ENCODE results near the gene ANXA3.
"Not testable (repeated sequence)": the region's sequence is repeated elsewhere in the genome, so short reads cannot be mapped to it uniquely, and the experiment has no call there.

Gene ANXA3

GRCh38 chr4:78543424-78544125, 8.0 kb upstream of the ANXA3 start:
- no peak for DNase-seq (ENCODE audit: low spot score)

GRCh38 chr4:78544678-78545077, 6.9 kb upstream of the ANXA3 start:
- no peak for DNase-seq (ENCODE audit: low spot score)

- no peak for DNase-seq (ENCODE audit: low spot score)
Observed at GRCh38 chr4:78545275-78546246, 6.0 kb upstream of the ANXA3 start.

GRCh38 chr4:78547899-78548298, 3.7 kb upstream of the ANXA3 start:
- DNase-seq (ENCODE audit: low spot score) = not testable (repeated sequence)

GRCh38 chr4:78548889-78549288, 2.7 kb upstream of the ANXA3 start:
- not testable (repeated sequence) for DNase-seq (ENCODE audit: low spot score)

GRCh38 chr4:78552389-78553042, 946 bp downstream of the ANXA3 start:
- DNase-seq (ENCODE audit: low spot score) = no peak

GRCh38 chr4:78553043-78553396, 1.4 kb downstream of the ANXA3 start:
- no peak for DNase-seq (ENCODE audit: low spot score)

GRCh38 chr4:78553529-78554060, 2.0 kb downstream of the ANXA3 start:
- DNase-seq (ENCODE audit: low spot score) = no peak

- DNase-seq (ENCODE audit: low spot score) = no peak
Observed at GRCh38 chr4:78556665-78557064, 5.1 kb downstream of the ANXA3 start.

GRCh38 chr4:78557841-78558240, 6.3 kb downstream of the ANXA3 start:
- no peak for DNase-seq (ENCODE audit: low spot score)

- DNase-seq (ENCODE audit: low spot score) = no peak
Observed at GRCh38 chr4:78558410-78558809, 6.8 kb downstream of the ANXA3 start.

GRCh38 chr4:78560296-78560963, 8.9 kb downstream of the ANXA3 start:
- no peak for DNase-seq (ENCODE audit: low spot score)

GRCh38 chr4:78561677-78562076, 10.1 kb downstream of the ANXA3 start:
- DNase-seq (ENCODE audit: low spot score) = no peak

GRCh38 chr4:78562687-78563086, 11.1 kb downstream of the ANXA3 start:
- DNase-seq (ENCODE audit: low spot score) = no peak

- no peak for DNase-seq (ENCODE audit: low spot score)
Observed at GRCh38 chr4:78565971-78566372, 14.4 kb downstream of the ANXA3 start.

GRCh38 chr4:78566834-78567499, 15.4 kb downstream of the ANXA3 start:
- no peak for DNase-seq (ENCODE audit: low spot score)

GRCh38 chr4:78567500-78568060, 16.0 kb downstream of the ANXA3 start:
- DNase-seq (ENCODE audit: low spot score) = no peak

- DNase-seq (ENCODE audit: low spot score) = no peak
Observed at GRCh38 chr4:78568640-78569305, 17.2 kb downstream of the ANXA3 start.

- no peak for DNase-seq (ENCODE audit: low spot score)
Observed at GRCh38 chr4:78569306-78569821, 17.8 kb downstream of the ANXA3 start.

- no peak for DNase-seq (ENCODE audit: low spot score)
Observed at GRCh38 chr4:78570117-78570516, 18.5 kb downstream of the ANXA3 start.
